IPS-20b (cell line): ENCODE data around the gene PDS5B.

Experiments
- H3K27ac ChIP-seq: one replicate; pipeline ENCODE4 v1.5.1; 2013; ENCODE audit warnings: low read length
- H3K27me3 ChIP-seq: 2 replicates; pipeline ENCODE4 v1.6.1; 2013; ENCODE audit warnings: mild to moderate bottlenecking, low read length, inconsistent platforms; ENCODE audit not compliant: insufficient read depth
- H3K36me3 ChIP-seq: 2 replicates; pipeline ENCODE4 v1.6.1; 2013; ENCODE audit warnings: low read depth, mild to moderate bottlenecking, inconsistent platforms, low read length, moderate library complexity; ENCODE audit not compliant: insufficient read depth
- H3K4me1 ChIP-seq: 2 replicates; pipeline ENCODE4 v1.6.1; 2013; ENCODE audit warnings: mild to moderate bottlenecking, control low read depth, inconsistent platforms, low read length, moderate library complexity; ENCODE audit not compliant: insufficient read depth
- H3K4me3 ChIP-seq: 2 replicates; pipeline ENCODE4 v1.5.1; 2013; ENCODE audit warnings: mild to moderate bottlenecking, low read length, inconsistent platforms
- H3K9ac ChIP-seq: 2 replicates; pipeline ENCODE4 v1.6.1; 2013; ENCODE audit warnings: low read depth, mild to moderate bottlenecking, inconsistent platforms, low read length, moderate library complexity
- H3K9me3 ChIP-seq: 2 replicates; pipeline ENCODE4 v1.6.1; 2013; ENCODE audit warnings: mild to moderate bottlenecking, low read depth, low read length, inconsistent platforms; ENCODE audit not compliant: insufficient read depth

Gene PDS5B

GRCh38 chr13:32754179-32754578, 167.9 kb downstream of the PDS5B start:
- H3K36me3 ChIP-seq = peaks cover 34% of the 10 kb centered on the region
- H3K9ac ChIP-seq = no peak overlapping the region
- no peaks in the 10 kb centered on the region for H3K9me3 ChIP-seq
- no peaks in the 10 kb centered on the region for H3K27me3 ChIP-seq
- no peaks in the 10 kb centered on the region for H3K4me1 ChIP-seq
- H3K4me3 ChIP-seq = no peak overlapping the region
- no peak overlapping the region for H3K27ac ChIP-seq

GRCh38 chr13:32759152-32759551, 172.9 kb downstream of the PDS5B start:
- H3K36me3 ChIP-seq = peaks cover 40% of the 10 kb centered on the region
- H3K27me3 ChIP-seq = no peaks in the 10 kb centered on the region
- H3K4me1 ChIP-seq = no peaks in the 10 kb centered on the region
- no peak overlapping the region for H3K27ac ChIP-seq
- no peak overlapping the region for H3K4me3 ChIP-seq
- H3K9ac ChIP-seq = no peak overlapping the region
- H3K9me3 ChIP-seq = no peaks in the 10 kb centered on the region

GRCh38 chr13:32761472-32761871, 175.2 kb downstream of the PDS5B start:
- Histone ChIP-seq H3K27me3 (no peaks in the 10 kb centered on the region), H3K9ac (no peak overlapping the region), H3K36me3 (peaks cover 40% of the 10 kb centered on the region), H3K4me3 (no peak overlapping the region), H3K27ac (no peak overlapping the region), H3K4me1 (no peaks in the 10 kb centered on the region), H3K9me3 (no peaks in the 10 kb centered on the region)

- no peak overlapping the region for H3K27ac ChIP-seq
- H3K9me3 ChIP-seq = no peaks in the 10 kb centered on the region; the same call in 1 of the 2 replicates
- H3K9ac ChIP-seq = no peak overlapping the region
- H3K4me1 ChIP-seq = no peaks in the 10 kb centered on the region; the same call in 1 of the 2 replicates
- H3K36me3 ChIP-seq = peaks cover 15% of the 10 kb centered on the region; the same call in 1 of the 2 replicates
- no peak overlapping the region for H3K4me3 ChIP-seq
- H3K27me3 ChIP-seq = no peaks in the 10 kb centered on the region
Measured at GRCh38 chr13:32779119-32779518, 192.9 kb downstream of the PDS5B start.

GRCh38 chr13:32781906-32782305, 195.7 kb downstream of the PDS5B start:
- H3K4me3 ChIP-seq = no peak overlapping the region
- no peaks in the 10 kb centered on the region; the same call in 1 of the 2 replicates for H3K4me1 ChIP-seq
- no peaks in the 10 kb centered on the region for H3K27me3 ChIP-seq
- no peak overlapping the region for H3K27ac ChIP-seq
- no peaks in the 10 kb centered on the region; the same call in 1 of the 2 replicates for H3K9me3 ChIP-seq
- no peak overlapping the region for H3K9ac ChIP-seq
- peaks cover 15% of the 10 kb centered on the region; the same call in 1 of the 2 replicates for H3K36me3 ChIP-seq

- H3K9ac ChIP-seq = no peak overlapping the region
- no peak overlapping the region for H3K4me3 ChIP-seq
- no peaks in the 10 kb centered on the region for H3K4me1 ChIP-seq
- peaks cover 15% of the 10 kb centered on the region; the same call in 1 of the 2 replicates for H3K36me3 ChIP-seq
- no peaks in the 10 kb centered on the region; the same call in 1 of the 2 replicates for H3K9me3 ChIP-seq
- no peak overlapping the region for H3K27ac ChIP-seq
- no peaks in the 10 kb centered on the region for H3K27me3 ChIP-seq
Measured at GRCh38 chr13:32783067-32783466, 196.8 kb downstream of the PDS5B start.

GRCh38 chr13:32790731-32791130, 204.5 kb downstream of the PDS5B start:
- H3K9me3 ChIP-seq = no peaks in the 10 kb centered on the region
- H3K36me3 ChIP-seq = no peaks in the 10 kb centered on the region
- no peaks in the 10 kb centered on the region for H3K27me3 ChIP-seq
- H3K4me3 ChIP-seq = no peak overlapping the region
- no peaks in the 10 kb centered on the region for H3K4me1 ChIP-seq
- H3K9ac ChIP-seq = no peak overlapping the region
- H3K27ac ChIP-seq = no peak overlapping the region

GRCh38 chr13:32791545-32792172, 205.4 kb downstream of the PDS5B start:
- no peaks in the 10 kb centered on the region for H3K27me3 ChIP-seq
- no peaks in the 10 kb centered on the region for H3K9me3 ChIP-seq
- no peaks in the 10 kb centered on the region for H3K36me3 ChIP-seq
- H3K27ac ChIP-seq = no peak overlapping the region
- no peak overlapping the region for H3K4me3 ChIP-seq
- H3K4me1 ChIP-seq = no peaks in the 10 kb centered on the region; the same call in 1 of the 2 replicates
- no peak overlapping the region for H3K9ac ChIP-seq

GRCh38 chr13:32796754-32797153, 210.5 kb downstream of the PDS5B start:
- Histone ChIP-seq H3K4me3 (no peak overlapping the region), H3K36me3 (no peaks in the 10 kb centered on the region), H3K27ac (no peak overlapping the region), H3K9me3 (no peaks in the 10 kb centered on the region), H3K9ac (no peak overlapping the region), H3K27me3 (no peaks in the 10 kb centered on the region), H3K4me1 (peaks cover 4% of the 10 kb centered on the region; the same call in 1 of the 2 replicates)

GRCh38 chr13:32802159-32802558, 215.9 kb downstream of the PDS5B start:
- H3K27ac ChIP-seq = no peak overlapping the region
- no peaks in the 10 kb centered on the region for H3K36me3 ChIP-seq
- H3K4me3 ChIP-seq = no peak overlapping the region
- no peaks in the 10 kb centered on the region for H3K27me3 ChIP-seq
- H3K9me3 ChIP-seq = no peaks in the 10 kb centered on the region
- no peak overlapping the region for H3K9ac ChIP-seq
- peaks cover 7% of the 10 kb centered on the region; the same call in 1 of the 2 replicates for H3K4me1 ChIP-seq

- Histone ChIP-seq H3K27ac (no peak overlapping the region), H3K9ac (no peak overlapping the region), H3K4me3 (no peak overlapping the region)
Measured at GRCh38 chr13:32804673-32805230, 218.5 kb downstream of the PDS5B start.

GRCh38 chr13:32811297-32811800, 225.1 kb downstream of the PDS5B start:
- Histone ChIP-seq H3K27me3 (no peaks in the 10 kb centered on the region), H3K4me3 (no peak overlapping the region), H3K9me3 (no peaks in the 10 kb centered on the region; the same call in 1 of the 2 replicates), H3K4me1 (no peaks in the 10 kb centered on the region), H3K9ac (no peak overlapping the region), H3K36me3 (no peaks in the 10 kb centered on the region), H3K27ac (no peak overlapping the region)

More at GRCh38 chr13:32804673-32805230, 218.5 kb downstream of the PDS5B start:
- Histone ChIP-seq H3K27me3 (no peaks in the 10 kb centered on the region), H3K9me3 (no peaks in the 10 kb centered on the region; the same call in 1 of the 2 replicates), H3K4me1 (peaks cover 6% of the 10 kb centered on the region; the same call in 1 of the 2 replicates), H3K36me3 (no peaks in the 10 kb centered on the region)
